Activated CD8-positive, alpha-beta T cell treated with anti-CD3 and anti-CD28 coated beads, Interleukin-2, amount 10 ng/mL, durations not matched to agents 7 days and 5 days (primary cell): Measurements from ENCODE around the gene MED12L. TPM values are rescaled to one million over a fixed set of nuclear protein-coding genes. Genes with fewer than 3 reads are reported as not detected.

Experiments
- ATAC-seq: fragments of 150-1000 bp; cut with Tn5 transposase; one replicate; pipeline ENCODE4 v1.10.0; 2021; ENCODE audit warnings: moderate library complexity
- CTCF ChIA-PET: fragments of 350-600 bp; sonication (Branson Sonifier 250); formaldehyde crosslinking; loops from one replicate; lab custom pipeline; 2021; ENCODE audit warnings: antibody characterized with exemption; lab: Charles Lee
- POLR2A ChIA-PET: fragments of 350-600 bp; sonication (Branson Sonifier 250); formaldehyde crosslinking; loops from one replicate; lab custom pipeline; 2021; ENCODE audit warnings: antibody characterized with exemption; lab: Charles Lee
- DNase-seq: peaks from one replicate; pipeline ENCODE4 v3.0.0-alpha.2; 2020
- H3K27ac Mint-ChIP-seq: one replicate; pipeline ENCODE4 v1.8.0; 2021; ENCODE audit warnings: mild to moderate bottlenecking, mixed read lengths
- H3K27me3 Mint-ChIP-seq: one replicate; pipeline ENCODE4 v1.8.0; 2021; ENCODE audit warnings: low read depth, mixed read lengths
- H3K36me3 Mint-ChIP-seq: one replicate; pipeline ENCODE4 v1.8.0; 2021; ENCODE audit warnings: low read depth, mixed read lengths
- H3K4me1 Mint-ChIP-seq: one replicate; pipeline ENCODE4 v1.8.0; 2021; ENCODE audit warnings: low read depth, mixed read lengths
- H3K4me3 Mint-ChIP-seq: one replicate; pipeline ENCODE4 v1.8.0; 2021; ENCODE audit warnings: mild to moderate bottlenecking, mixed read lengths
- H3K9me3 Mint-ChIP-seq: one replicate; pipeline ENCODE4 v1.8.0; 2022; ENCODE audit warnings: mixed read lengths; ENCODE audit not compliant: insufficient read depth
- total RNA-seq, 2 experiments: library from RNA; stranded (reverse); gene quantifications; one replicate each; pipeline ENCODE4 v1.2.3, GENCODE V29; 2021

MED12L gene
- total RNA-seq, 2 experiments from 2014 or later, result 0.76 to 0.79 TPM

- POLR2A ChIA-PET, result interaction anchor here (0.8 to 1.7 kb wide), 5 partner anchors 10 to 516 kb away, joined by 3 to 4 read pairs (median 3); no protein-coding TSS in a partner anchor
- CTCF ChIA-PET, result interaction anchor here (0.9 to 9.6 kb wide), 15 partner anchors 9 to 560 kb away, joined by 3 to 408 read pairs (median 4); no protein-coding TSS in a partner anchor
- H3K4me1 Mint-ChIP-seq, result peaks cover 70% of the 10 kb centered on the region
These were observed 192.8 kb downstream of the MED12L start, which contains the start of gene P2RY14 for GRCh38 chr3:151278230-151278629. Gene P2RY14, minus strand, starts transcription at chr3:151278542. Its CDS starts 64,226 bp downstream, at chr3:151214316.

GRCh38 chr3:151281671-151282324 lies 196.3 kb downstream of the MED12L start:
- H3K4me3 Mint-ChIP-seq, result no peak overlapping the region
- H3K27ac Mint-ChIP-seq, result no peak overlapping the region
- no peaks in the 10 kb centered on the region for H3K9me3 Mint-ChIP-seq
- H3K36me3 Mint-ChIP-seq, result no peaks in the 10 kb centered on the region
- ATAC-seq, result no peak
- H3K4me1 Mint-ChIP-seq, result peaks cover 56% of the 10 kb centered on the region
- ChIA-PET POLR2A (interaction anchor here (0.6 to 1.1 kb wide), 2 partner anchors 53 to 885 kb away, joined by 3 read pairs; no protein-coding TSS in a partner anchor), CTCF (interaction anchor here (0.6 to 9.6 kb wide), 20 partner anchors 11 to 126 kb away, joined by 3 to 408 read pairs (median 6); no protein-coding TSS in a partner anchor)
- DNase-seq, result no peak
- no peaks in the 10 kb centered on the region for H3K27me3 Mint-ChIP-seq

More at GRCh38 chr3:151278230-151278629, 192.8 kb downstream of the MED12L start, which contains the start of gene P2RY14:
- Mint-ChIP-seq H3K36me3 (no peaks in the 10 kb centered on the region), H3K27me3 (no peaks in the 10 kb centered on the region), H3K27ac (peak within 1 kb of the TSS; percentile 71), H3K9me3 (no peaks in the 10 kb centered on the region), H3K4me3 (peak within 1 kb of the TSS; percentile 46)
- DNase-seq, result no peak
- no peak for ATAC-seq

GRCh38 chr3:151282921-151283320 lies 197.5 kb downstream of the MED12L start:
- H3K9me3 Mint-ChIP-seq, result no peaks in the 10 kb centered on the region
- H3K4me1 Mint-ChIP-seq, result peaks cover 51% of the 10 kb centered on the region
- H3K27ac Mint-ChIP-seq, result no peak overlapping the region
- CTCF ChIA-PET, result interaction anchor here (0.6 to 9.6 kb wide), 19 partner anchors 10 to 127 kb away, joined by 3 to 408 read pairs (median 5); no protein-coding TSS in a partner anchor
- no peak for DNase-seq
- POLR2A ChIA-PET, result interaction anchor here (1.1 kb wide), 1 partner anchor 54 kb away, joined by 3 read pairs; no protein-coding TSS in a partner anchor
- no peaks in the 10 kb centered on the region for H3K27me3 Mint-ChIP-seq
- H3K36me3 Mint-ChIP-seq, result no peaks in the 10 kb centered on the region
- H3K4me3 Mint-ChIP-seq, result no peak overlapping the region
- ATAC-seq, result peak; percentile 62

- H3K9me3 Mint-ChIP-seq, result no peaks in the 10 kb centered on the region
- H3K36me3 Mint-ChIP-seq, result no peaks in the 10 kb centered on the region
- H3K4me3 Mint-ChIP-seq, result no peak overlapping the region
- H3K27ac Mint-ChIP-seq, result peak overlapping the region; percentile 60
- ChIA-PET POLR2A (interaction anchor here (1.3 kb wide), 1 partner anchor 55 kb away, joined by 3 read pairs; no protein-coding TSS in a partner anchor), CTCF (interaction anchor here (0.8 to 9.6 kb wide), 9 partner anchors 54 to 127 kb away, joined by 4 to 408 read pairs (median 8); no protein-coding TSS in a partner anchor)
- H3K4me1 Mint-ChIP-seq, result peaks cover 46% of the 10 kb centered on the region
- no peaks in the 10 kb centered on the region for H3K27me3 Mint-ChIP-seq
- ATAC-seq (peak; percentile 38), DNase-seq (no peak)
These were observed 197.9 kb downstream of the MED12L start for GRCh38 chr3:151283387-151283786.

GRCh38 chr3:151283907-151284461 lies 198.5 kb downstream of the MED12L start:
- POLR2A ChIA-PET, result interaction anchor here (1.3 kb wide), 1 partner anchor 56 kb away, joined by 3 read pairs; no protein-coding TSS in a partner anchor
- ATAC-seq (peak; percentile 70), DNase-seq (no peak)
- Mint-ChIP-seq H3K27me3 (no peaks in the 10 kb centered on the region), H3K4me3 (no peak overlapping the region), H3K4me1 (peaks cover 40% of the 10 kb centered on the region), H3K27ac (peak overlapping the region; percentile 10), H3K36me3 (no peaks in the 10 kb centered on the region), H3K9me3 (no peaks in the 10 kb centered on the region)
- CTCF ChIA-PET, result interaction anchor here (0.7 to 6.6 kb wide), 10 partner anchors 16 to 147 kb away, joined by 3 to 67 read pairs (median 4); no protein-coding TSS in a partner anchor

- no peak for DNase-seq
- Mint-ChIP-seq H3K36me3 (no peaks in the 10 kb centered on the region), H3K9me3 (no peaks in the 10 kb centered on the region), H3K4me1 (peaks cover 27% of the 10 kb centered on the region), H3K27ac (no peak overlapping the region), H3K4me3 (no peak overlapping the region), H3K27me3 (no peaks in the 10 kb centered on the region)
- ChIA-PET POLR2A (no interaction called here), CTCF (interaction anchor here (1.0 to 6.6 kb wide), 6 partner anchors 8 to 123 kb away, joined by 4 to 67 read pairs (median 6); partner anchors contain the start of genes P2RY13 and P2RY14)
- no peak for ATAC-seq
These were observed 200.5 kb downstream of the MED12L start for GRCh38 chr3:151285940-151286339.

GRCh38 chr3:151289445-151289844 lies 204.0 kb downstream of the MED12L start:
- peaks cover 18% of the 10 kb centered on the region for H3K27me3 Mint-ChIP-seq
- no peak overlapping the region for H3K4me3 Mint-ChIP-seq
- H3K36me3 Mint-ChIP-seq, result no peaks in the 10 kb centered on the region
- DNase-seq, result no peak
- H3K9me3 Mint-ChIP-seq, result no peaks in the 10 kb centered on the region
- ChIA-PET CTCF (interaction anchor here (0.9 to 6.6 kb wide), 4 partner anchors 62 to 133 kb away, joined by 3 to 67 read pairs (median 12); no protein-coding TSS in a partner anchor), POLR2A (no interaction called here)
- ATAC-seq, result no peak
- H3K4me1 Mint-ChIP-seq, result peaks cover 5% of the 10 kb centered on the region
- H3K27ac Mint-ChIP-seq, result no peak overlapping the region

GRCh38 chr3:151290673-151291072 lies 205.2 kb downstream of the MED12L start:
- H3K4me3 Mint-ChIP-seq, result no peak overlapping the region
- H3K9me3 Mint-ChIP-seq, result no peaks in the 10 kb centered on the region
- H3K36me3 Mint-ChIP-seq, result no peaks in the 10 kb centered on the region
- CTCF ChIA-PET, result interaction anchor here (1.0 to 2.0 kb wide), 2 partner anchors 37 to 64 kb away, joined by 3 to 14 read pairs; no protein-coding TSS in a partner anchor
- ATAC-seq (no peak), DNase-seq (no peak)
- H3K4me1 Mint-ChIP-seq, result no peaks in the 10 kb centered on the region
- POLR2A ChIA-PET, result no interaction called here
- H3K27ac Mint-ChIP-seq, result no peak overlapping the region
- H3K27me3 Mint-ChIP-seq, result peaks cover 23% of the 10 kb centered on the region

- Mint-ChIP-seq H3K9me3 (no peaks in the 10 kb centered on the region), H3K4me1 (no peaks in the 10 kb centered on the region), H3K27me3 (peaks cover 34% of the 10 kb centered on the region), H3K4me3 (no peak overlapping the region), H3K36me3 (no peaks in the 10 kb centered on the region), H3K27ac (no peak overlapping the region)
- DNase-seq (no peak), ATAC-seq (no peak)
- CTCF ChIA-PET, result interaction anchor here (0.6 to 1.7 kb wide), 6 partner anchors 11 to 546 kb away, joined by 3 to 6 read pairs (median 4); no protein-coding TSS in a partner anchor
- POLR2A ChIA-PET, result no interaction called here
These were observed 207.7 kb downstream of the MED12L start for GRCh38 chr3:151293127-151293526.

- Mint-ChIP-seq H3K27me3 (peaks cover 41% of the 10 kb centered on the region), H3K4me3 (no peak overlapping the region), H3K9me3 (no peaks in the 10 kb centered on the region), H3K27ac (no peak overlapping the region), H3K36me3 (no peaks in the 10 kb centered on the region), H3K4me1 (no peaks in the 10 kb centered on the region)
- CTCF ChIA-PET, result no interaction called here
- POLR2A ChIA-PET, result no interaction called here
- DNase-seq (no peak), ATAC-seq (no peak)
These were observed 210.8 kb downstream of the MED12L start for GRCh38 chr3:151296226-151296625.

- ATAC-seq, result no peak
- no peak overlapping the region for H3K4me3 Mint-ChIP-seq
- no peaks in the 10 kb centered on the region for H3K4me1 Mint-ChIP-seq
- H3K9me3 Mint-ChIP-seq, result no peaks in the 10 kb centered on the region
- CTCF ChIA-PET, result no interaction called here
- H3K36me3 Mint-ChIP-seq, result no peaks in the 10 kb centered on the region
- POLR2A ChIA-PET, result no interaction called here
- H3K27me3 Mint-ChIP-seq, result peaks cover 40% of the 10 kb centered on the region
- no peak for DNase-seq
- H3K27ac Mint-ChIP-seq, result no peak overlapping the region
These were observed 212.0 kb downstream of the MED12L start for GRCh38 chr3:151297429-151297828.
